OCI-LY1 (cell line): ENCODE data around the gene NLK.

ENCODE experiments used
- EZH2 ChIP-seq: fragments of 200-600 bp; sonication (generic), shearing (Covaris generic); IDR thresholded peaks from 2 replicates; pipeline ENCODE4 v1.8.0; 2017; ENCODE audit warnings: borderline replicate concordance, mixed run types, mild to moderate bottlenecking, antibody characterized with exemption, low read length, moderate library complexity, mixed read lengths
- TF ChIP-seq, protein P1 (sequence below): fragments of 200-600 bp; sonication (generic), shearing (Covaris generic); IDR thresholded peaks from 2 replicates; pipeline ENCODE4 v1.5.1; 2017; ENCODE audit warnings: mild to moderate bottlenecking, antibody characterized with exemption, low read length, moderate library complexity, mixed read lengths

DNA sequence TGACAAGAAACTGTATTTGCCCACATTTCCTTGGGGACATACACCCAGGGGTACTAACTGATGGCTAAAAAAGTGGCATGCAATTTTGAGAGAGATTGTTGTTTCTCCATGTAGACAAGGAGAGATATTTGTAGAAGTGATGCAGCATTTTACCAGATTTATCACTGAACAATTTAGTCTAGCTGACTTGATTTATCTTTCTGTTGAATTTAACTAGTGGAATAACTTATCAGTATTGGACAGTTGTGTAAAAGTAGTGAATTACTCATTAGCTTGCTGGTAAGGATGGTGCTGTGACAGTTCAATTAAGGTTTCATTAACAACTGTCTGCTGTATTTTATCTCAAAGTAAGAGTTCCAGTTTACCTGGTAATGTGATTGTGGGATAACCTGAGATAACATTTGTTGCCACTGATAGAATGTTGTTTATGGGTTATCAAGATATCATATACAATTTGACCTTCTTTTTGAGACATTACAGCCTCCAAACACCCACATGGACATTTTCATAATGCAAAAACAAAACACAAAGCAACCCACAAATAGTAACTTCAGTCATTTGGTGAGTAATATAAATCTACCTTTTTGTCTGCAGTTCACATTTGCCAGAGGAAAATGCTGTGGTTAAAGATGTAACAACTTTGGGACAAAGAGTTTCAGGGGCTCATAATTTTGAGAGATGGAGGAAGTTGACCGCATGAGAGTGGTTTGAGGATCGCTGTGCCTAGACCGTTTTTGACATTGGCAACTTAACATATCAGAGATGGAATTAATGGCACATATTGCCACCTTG, 3.8 kb downstream of the NLK start:
- TF ChIP-seq, protein P1, sequence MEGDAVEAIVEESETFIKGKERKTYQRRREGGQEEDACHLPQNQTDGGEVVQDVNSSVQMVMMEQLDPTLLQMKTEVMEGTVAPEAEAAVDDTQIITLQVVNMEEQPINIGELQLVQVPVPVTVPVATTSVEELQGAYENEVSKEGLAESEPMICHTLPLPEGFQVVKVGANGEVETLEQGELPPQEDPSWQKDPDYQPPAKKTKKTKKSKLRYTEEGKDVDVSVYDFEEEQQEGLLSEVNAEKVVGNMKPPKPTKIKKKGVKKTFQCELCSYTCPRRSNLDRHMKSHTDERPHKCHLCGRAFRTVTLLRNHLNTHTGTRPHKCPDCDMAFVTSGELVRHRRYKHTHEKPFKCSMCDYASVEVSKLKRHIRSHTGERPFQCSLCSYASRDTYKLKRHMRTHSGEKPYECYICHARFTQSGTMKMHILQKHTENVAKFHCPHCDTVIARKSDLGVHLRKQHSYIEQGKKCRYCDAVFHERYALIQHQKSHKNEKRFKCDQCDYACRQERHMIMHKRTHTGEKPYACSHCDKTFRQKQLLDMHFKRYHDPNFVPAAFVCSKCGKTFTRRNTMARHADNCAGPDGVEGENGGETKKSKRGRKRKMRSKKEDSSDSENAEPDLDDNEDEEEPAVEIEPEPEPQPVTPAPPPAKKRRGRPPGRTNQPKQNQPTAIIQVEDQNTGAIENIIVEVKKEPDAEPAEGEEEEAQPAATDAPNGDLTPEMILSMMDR, result no peak
- no peak for TF ChIP-seq EZH2
